Activated T-helper 1 cell treated with anti-CD3 and anti-CD28 coated beads, Interleukin-12 subunit alpha, Interleukin-12 subunit beta, Interleukin-2, Interleukin-4 antibody, amounts not matched to agents 30 ng/mL and 10 ng/mL and 1 ng/mL, durations not matched to agents 14 hours and 24 hours and 36 hours (primary cell): ENCODE measurements around the gene C22orf39. TPM values are rescaled to one million over a fixed set of nuclear protein-coding genes. Genes with fewer than 3 reads are reported as not detected.
"Not testable (repeated sequence)": the region's sequence is repeated elsewhere in the genome, so short reads cannot be mapped to it uniquely, and the experiment has no call there.

Experiments used
- DNase-seq: peaks from one replicate; pipeline ENCODE4 v3.0.0; 2021; ENCODE audit warnings: low spot score
- H3K27ac Mint-ChIP-seq: one replicate; pipeline ENCODE4 v1.8.0; 2021; ENCODE audit warnings: mild to moderate bottlenecking, mixed read lengths
- H3K27me3 Mint-ChIP-seq: one replicate; pipeline ENCODE4 v1.8.0; 2022; ENCODE audit warnings: mild to moderate bottlenecking, moderate library complexity, mixed read lengths; ENCODE audit not compliant: insufficient read depth
- H3K36me3 Mint-ChIP-seq: one replicate; pipeline ENCODE4 v1.8.0; 2021; ENCODE audit warnings: low read depth, mixed read lengths
- H3K4me1 Mint-ChIP-seq: one replicate; pipeline ENCODE4 v1.8.0; 2021; ENCODE audit warnings: low read depth, mixed read lengths
- H3K4me3 Mint-ChIP-seq: one replicate; pipeline ENCODE4 v1.8.0; 2021; ENCODE audit warnings: mild to moderate bottlenecking, moderate library complexity, mixed read lengths
- H3K9me3 Mint-ChIP-seq: one replicate; pipeline ENCODE4 v1.8.0; 2021; ENCODE audit warnings: mixed read lengths
- intact Hi-C: fragments of 100-400 bp; cut with micrococcal nuclease; formaldehyde crosslinking; loops from one replicate; pipeline ENCODE4 v1.15.1; 2024
- total RNA-seq: library from RNA; stranded (reverse); gene quantifications from 2 replicates; pipeline ENCODE4 v1.2.3, GENCODE V29; 2022

The C22orf39 gene
- total RNA-seq, 1 donor from 2014 or later: 22.8 TPM

- no peak overlapping the region for H3K27ac Mint-ChIP-seq
- no peak overlapping the region for H3K4me3 Mint-ChIP-seq
- peaks cover 27% of the 10 kb centered on the region for H3K36me3 Mint-ChIP-seq
- H3K4me1 Mint-ChIP-seq: peaks cover 37% of the 10 kb centered on the region
- intact Hi-C loops: loop anchor here (10.0 kb wide), 1 partner anchor 411 kb away; the partner anchor contains the start of genes GNB1L and RTL10
- no peak for DNase-seq
- no peaks in the 10 kb centered on the region for H3K9me3 Mint-ChIP-seq
- no peaks in the 10 kb centered on the region for H3K27me3 Mint-ChIP-seq
Observed at GRCh38 chr22:19443544-19444211, 3.8 kb downstream of the C22orf39 start.

GRCh38 chr22:19442166-19442565, 5.3 kb downstream of the C22orf39 start:
- Mint-ChIP-seq H3K4me3 (no peak overlapping the region), H3K27ac (no peak overlapping the region), H3K4me1 (peaks cover 28% of the 10 kb centered on the region), H3K36me3 (peaks cover 29% of the 10 kb centered on the region), H3K9me3 (no peaks in the 10 kb centered on the region), H3K27me3 (no peaks in the 10 kb centered on the region)
- intact Hi-C loops: loop anchor here (10.0 kb wide), 1 partner anchor 413 kb away; the partner anchor contains the start of genes GNB1L and RTL10
- DNase-seq: no peak

- H3K36me3 Mint-ChIP-seq: peaks cover 24% of the 10 kb centered on the region
- peaks cover 15% of the 10 kb centered on the region for H3K4me1 Mint-ChIP-seq
- H3K27ac Mint-ChIP-seq: no peak overlapping the region
- H3K9me3 Mint-ChIP-seq: no peaks in the 10 kb centered on the region
- DNase-seq: no peak
- no peak overlapping the region for H3K4me3 Mint-ChIP-seq
- H3K27me3 Mint-ChIP-seq: no peaks in the 10 kb centered on the region
- intact Hi-C loops: loop anchor here (10.0 kb wide), 1 partner anchor 414 kb away; the partner anchor contains the start of genes GNB1L and RTL10
Observed at GRCh38 chr22:19440411-19441195, 6.9 kb downstream of the C22orf39 start.

- Mint-ChIP-seq H3K27me3 (no peaks in the 10 kb centered on the region), H3K9me3 (no peaks in the 10 kb centered on the region), H3K36me3 (peaks cover 18% of the 10 kb centered on the region), H3K27ac (no peak overlapping the region), H3K4me1 (peaks cover 3% of the 10 kb centered on the region), H3K4me3 (no peak overlapping the region)
- DNase-seq: no peak
- intact Hi-C loops: no loop called here
Observed at GRCh38 chr22:19438298-19438697, 9.2 kb downstream of the C22orf39 start.

GRCh38 chr22:19436444-19437161, 10.9 kb downstream of the C22orf39 start:
- H3K9me3 Mint-ChIP-seq, intact Hi-C loops, DNase-seq, H3K4me3 Mint-ChIP-seq, H3K27me3 Mint-ChIP-seq, H3K27ac Mint-ChIP-seq: not testable (repeated sequence)
- Mint-ChIP-seq H3K36me3 (peaks cover 16% of the 10 kb centered on the region), H3K4me1 (peaks cover 13% of the 10 kb centered on the region)

- Mint-ChIP-seq H3K36me3 (peaks cover 12% of the 10 kb centered on the region), H3K27me3 (no peaks in the 10 kb centered on the region), H3K4me3 (no peak overlapping the region), H3K4me1 (peaks cover 20% of the 10 kb centered on the region), H3K27ac (no peak overlapping the region), H3K9me3 (no peaks in the 10 kb centered on the region)
- intact Hi-C loops: loop anchor here (5.0 kb wide), 3 partner anchors 142 to 313 kb away; partner anchors contain the start of genes CLTCL1 and DGCR2
- no peak for DNase-seq
Observed at GRCh38 chr22:19434829-19435580, 12.5 kb downstream of the C22orf39 start.

- no peaks in the 10 kb centered on the region for H3K9me3 Mint-ChIP-seq
- peaks cover 17% of the 10 kb centered on the region for H3K36me3 Mint-ChIP-seq
- intact Hi-C loops: loop anchor here (5.0 kb wide), 3 partner anchors 142 to 312 kb away; partner anchors contain the start of genes CLTCL1 and DGCR2
- H3K27me3 Mint-ChIP-seq: no peaks in the 10 kb centered on the region
- DNase-seq: no peak
- H3K4me3 Mint-ChIP-seq: peak overlapping the region; percentile 92
- H3K4me1 Mint-ChIP-seq: peaks cover 26% of the 10 kb centered on the region
- H3K27ac Mint-ChIP-seq: peak overlapping the region; percentile 52
Observed at GRCh38 chr22:19434401-19434800, 13.1 kb downstream of the C22orf39 start.

GRCh38 chr22:19432133-19432851, 15.2 kb downstream of the C22orf39 start, which contains the start of gene MRPL40:
MRPL40 (plus strand) TSS chr22:19432545; CDS start chr22:19432555, 10 bp downstream.
- Mint-ChIP-seq H3K4me3 (peak within 1 kb of the TSS; percentile 92), H3K36me3 (peaks cover 23% of the 10 kb centered on the region), H3K27me3 (no peaks in the 10 kb centered on the region), H3K9me3 (no peaks in the 10 kb centered on the region), H3K27ac (peak within 1 kb of the TSS; percentile 94), H3K4me1 (peaks cover 41% of the 10 kb centered on the region)
- peak; percentile 88 for DNase-seq
- intact Hi-C loops: loop anchor here (1.0 to 5.0 kb wide), 7 partner anchors 15 to 310 kb away; partner anchors contain the start of genes C22orf39, CDC45, CLTCL1 and DGCR2

- H3K4me3 Mint-ChIP-seq: peak within 1 kb of the TSS; percentile 93
- peaks cover 45% of the 10 kb centered on the region for H3K4me1 Mint-ChIP-seq
- peak; percentile 88 for DNase-seq
- peak within 1 kb of the TSS; percentile 94 for H3K27ac Mint-ChIP-seq
- intact Hi-C loops: loop anchor here (1.0 to 5.0 kb wide), 7 partner anchors 16 to 309 kb away; partner anchors contain the start of genes C22orf39, CDC45, CLTCL1 and DGCR2
- no peaks in the 10 kb centered on the region for H3K27me3 Mint-ChIP-seq
- no peaks in the 10 kb centered on the region for H3K9me3 Mint-ChIP-seq
- H3K36me3 Mint-ChIP-seq: peaks cover 26% of the 10 kb centered on the region
Observed at GRCh38 chr22:19431649-19432132, 15.8 kb downstream of the C22orf39 start, which contains the start of gene HIRA. HIRA (minus strand) TSS chr22:19431733; CDS start chr22:19431476, 257 bp downstream.

- peaks cover 32% of the 10 kb centered on the region for H3K36me3 Mint-ChIP-seq
- no peaks in the 10 kb centered on the region for H3K27me3 Mint-ChIP-seq
- H3K9me3 Mint-ChIP-seq: no peaks in the 10 kb centered on the region
- peak; percentile 10 for DNase-seq
- peaks cover 45% of the 10 kb centered on the region for H3K4me1 Mint-ChIP-seq
- intact Hi-C loops: loop anchor here (1.0 to 5.0 kb wide), 4 partner anchors 12 to 309 kb away; partner anchors contain the start of genes CLTCL1 and DGCR2
- H3K27ac Mint-ChIP-seq: peak overlapping the region; percentile 91
- H3K4me3 Mint-ChIP-seq: peak overlapping the region; percentile 93
Observed at GRCh38 chr22:19430890-19431541, 16.5 kb downstream of the C22orf39 start.
